Cardiac septum (tissue), 1 donor: ENCODE data around the gene PFKP. TPM values are rescaled to one million over a fixed set of nuclear protein-coding genes. Genes with fewer than 3 reads are reported as not detected.

Experiments
- DNase-seq: peaks from one replicate; pipeline ENCODE4 v3.0.0-alpha.2; 2020; ENCODE audit warnings: low spot score
- intact Hi-C: fragments of 100-400 bp; cut with DNase I; formaldehyde crosslinking; loops from one replicate; pipeline ENCODE4 v1.14.0; 2022
- total RNA-seq: library from RNA; stranded (reverse); fragmentation: NEBNext Ultra II Directional; extraction: Animal tissue kit (Norgen Biotek cat#: 25700); gene quantifications from one replicate; pipeline ENCODE4 v1.2.1, GENCODE V29; 2021
- donor health status: DM: no; HTN: no; CAD: no.

Gene PFKP
- total RNA-seq, 1 donor from 2014 or later, result 215 TPM

DNA sequence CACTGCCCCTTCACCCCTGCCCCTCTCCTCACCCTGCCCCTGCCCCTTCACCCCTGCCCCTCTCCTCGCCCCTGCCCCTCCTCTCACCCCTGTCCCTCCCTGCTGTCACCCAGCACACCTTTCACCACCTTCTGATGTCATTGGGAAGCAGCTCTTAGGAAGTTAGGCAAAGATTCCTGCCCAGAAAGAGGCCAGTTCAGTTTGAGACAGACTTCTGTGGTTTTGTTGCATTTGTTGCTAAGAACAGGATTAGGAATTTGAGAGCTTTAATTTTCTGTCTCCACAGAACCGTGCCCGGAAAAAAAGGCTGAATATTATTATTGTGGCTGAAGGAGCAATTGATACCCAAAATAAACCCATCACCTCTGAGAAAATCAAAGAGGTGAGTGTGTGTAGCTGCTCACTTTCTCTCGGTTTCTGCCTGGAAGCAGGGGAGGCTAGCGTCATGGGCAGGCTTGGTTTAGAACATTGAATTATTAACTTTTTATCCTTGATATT is 39.6 kb downstream of the PFKP start:
- intact Hi-C loops, result loop anchor here (1.0 kb wide), 1 partner anchor 40 kb away; the partner anchor contains the start of gene PFKP
- no peak for DNase-seq

DNA sequence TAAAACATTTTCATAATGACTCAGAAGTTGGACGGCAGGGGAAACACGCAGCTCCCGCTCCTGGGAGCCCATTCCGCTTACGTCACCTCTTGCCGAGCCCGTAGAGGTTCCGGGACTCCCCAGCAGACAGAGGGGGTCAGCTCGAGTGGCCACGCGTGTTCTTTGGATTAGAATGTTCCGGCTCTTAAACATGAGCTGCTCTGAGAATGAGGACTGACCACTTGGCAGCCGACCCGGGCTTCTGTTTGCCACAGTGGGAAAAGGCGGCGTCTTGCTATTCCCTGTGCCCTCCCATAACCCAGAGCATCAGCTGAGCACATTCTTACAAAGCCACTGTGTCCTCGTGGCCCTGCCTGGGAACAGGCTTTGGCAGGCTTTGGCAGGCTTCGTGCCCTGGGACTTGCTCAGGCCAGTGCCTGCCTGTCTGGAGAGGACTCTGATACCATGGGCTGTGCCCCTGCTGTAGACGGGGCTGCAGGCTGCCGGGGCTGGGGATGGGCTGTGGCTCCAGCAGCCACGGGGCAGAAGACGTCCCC is 40.1 kb downstream of the PFKP start:
- intact Hi-C loops, result loop anchor here (1.0 kb wide), 1 partner anchor 40 kb away; the partner anchor contains the start of gene PFKP
- DNase-seq, result peak; percentile 86

DNA sequence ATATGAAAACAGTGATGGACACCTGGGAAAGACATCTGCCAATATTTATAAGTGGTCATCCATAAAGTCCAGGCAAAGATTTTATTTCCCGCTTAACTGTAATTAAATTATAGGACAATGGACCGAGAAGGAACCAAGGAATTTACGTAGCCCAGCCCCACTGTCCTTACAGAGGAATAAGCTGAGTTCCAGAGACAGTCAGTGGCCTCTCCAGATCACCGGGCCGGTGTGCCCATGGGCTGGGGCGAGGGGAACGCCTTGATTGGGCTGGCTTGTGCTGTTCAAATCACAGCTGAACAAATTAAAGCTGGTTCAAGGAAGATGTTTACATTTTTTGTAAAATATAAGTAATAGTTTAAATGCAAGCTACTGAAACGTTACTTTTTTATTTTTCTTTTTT is 40.7 kb downstream of the PFKP start:
- intact Hi-C loops, result no loop called here
- DNase-seq, result no peak

DNA sequence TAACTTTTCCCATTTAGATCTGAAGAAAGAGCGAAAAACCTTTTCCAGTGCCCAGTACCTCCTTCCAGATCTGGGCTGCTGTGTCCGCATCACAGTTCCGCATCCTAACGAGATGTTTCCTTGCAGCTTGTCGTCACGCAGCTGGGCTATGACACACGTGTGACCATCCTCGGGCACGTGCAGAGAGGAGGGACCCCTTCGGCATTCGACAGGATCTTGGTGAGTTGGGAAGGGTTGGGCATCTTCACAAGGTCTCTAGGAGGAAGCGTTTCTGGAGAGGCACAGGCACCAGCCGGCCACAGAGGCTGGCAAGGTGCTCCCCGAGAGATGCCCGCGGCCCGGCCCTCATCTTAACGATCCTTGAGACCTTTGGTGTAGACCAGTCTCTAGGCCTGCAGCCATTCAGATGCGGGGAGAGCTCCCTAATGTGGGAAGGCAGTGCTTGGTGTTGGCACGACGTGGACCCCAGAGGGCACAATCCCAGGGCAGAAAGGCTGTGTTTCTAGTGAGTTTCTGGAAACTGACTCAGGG is 41.3 kb downstream of the PFKP start:
- intact Hi-C loops, result no loop called here
- DNase-seq, result no peak

DNA sequence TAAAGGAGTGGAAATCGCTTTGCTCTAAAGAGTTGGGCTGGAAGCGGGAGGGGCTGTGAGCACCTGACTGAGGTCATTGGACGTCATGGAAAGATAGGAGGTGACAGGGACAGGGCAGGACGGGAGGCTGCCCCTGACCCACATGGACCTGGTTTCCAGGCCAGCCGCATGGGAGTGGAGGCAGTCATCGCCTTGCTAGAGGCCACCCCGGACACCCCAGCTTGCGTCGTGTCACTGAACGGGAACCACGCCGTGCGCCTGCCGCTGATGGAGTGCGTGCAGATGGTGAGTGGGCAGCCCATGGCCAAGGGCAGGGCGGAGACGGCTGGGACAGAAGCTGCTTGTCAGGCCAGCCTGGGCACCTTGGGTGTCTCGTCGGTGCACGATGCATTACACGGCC is 41.8 kb downstream of the PFKP start:
- intact Hi-C loops, result no loop called here
- DNase-seq, result no peak

DNA sequence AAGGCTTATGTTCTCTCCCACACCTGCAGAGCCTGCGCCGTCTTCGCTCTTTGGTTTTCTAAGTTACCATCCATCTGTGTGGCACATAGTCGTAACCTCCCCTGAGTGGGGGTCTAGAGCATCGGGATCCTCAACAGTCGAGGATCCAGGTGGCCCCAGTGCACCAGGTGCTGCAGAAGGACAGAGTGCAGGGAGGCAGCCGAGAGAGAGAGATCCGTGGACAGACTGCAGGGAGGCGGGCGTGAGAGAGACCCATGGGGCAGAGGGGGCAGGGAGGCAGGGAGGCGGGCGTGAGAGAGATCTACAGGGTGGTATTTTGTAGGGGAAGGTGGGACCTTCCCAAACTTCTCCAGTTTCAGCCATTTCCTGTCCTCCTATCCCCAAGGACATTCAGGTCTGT is 42.3 kb downstream of the PFKP start:
- DNase-seq, result no peak
- intact Hi-C loops, result no loop called here

DNA sequence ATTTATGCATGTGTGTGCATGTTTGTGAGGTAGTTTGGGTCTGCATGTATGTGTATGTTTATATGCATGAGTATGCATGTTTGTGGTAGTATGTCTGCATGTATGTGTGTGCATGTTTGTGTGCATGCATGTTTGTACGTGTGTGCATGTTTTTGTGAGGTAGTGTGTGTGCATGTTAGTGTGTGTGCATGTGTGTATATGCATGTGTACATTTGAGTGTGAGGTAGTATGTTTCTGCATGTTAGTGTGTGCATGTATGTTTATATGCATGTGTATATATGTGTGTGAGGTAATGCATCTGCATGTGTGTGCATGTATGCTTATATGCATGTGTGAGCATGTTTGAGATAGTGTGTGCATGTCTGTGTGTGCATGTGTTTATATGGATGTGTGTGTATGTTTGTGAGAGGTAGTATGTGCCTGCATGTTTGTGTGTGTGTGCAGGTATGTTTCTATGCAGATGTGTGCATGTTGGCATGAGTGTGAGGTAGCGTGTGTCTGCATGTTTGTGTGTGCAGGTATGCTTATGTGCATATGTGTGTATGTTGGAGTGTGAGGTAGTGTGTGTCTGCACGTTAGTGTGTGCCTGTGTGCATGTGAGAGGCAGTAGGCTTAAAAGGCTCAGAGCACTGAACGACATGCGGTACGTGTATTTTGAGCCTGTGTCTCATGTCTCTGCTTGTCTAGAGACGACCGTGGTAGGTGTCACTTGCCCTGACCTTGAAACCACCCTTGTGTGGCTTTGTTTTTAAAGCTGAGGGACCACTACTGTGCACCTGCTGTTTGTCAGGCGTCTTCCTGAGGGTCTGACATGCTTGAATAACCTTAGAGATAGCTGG is 43.7 kb downstream of the PFKP start:
- DNase-seq, result no peak

DNA sequence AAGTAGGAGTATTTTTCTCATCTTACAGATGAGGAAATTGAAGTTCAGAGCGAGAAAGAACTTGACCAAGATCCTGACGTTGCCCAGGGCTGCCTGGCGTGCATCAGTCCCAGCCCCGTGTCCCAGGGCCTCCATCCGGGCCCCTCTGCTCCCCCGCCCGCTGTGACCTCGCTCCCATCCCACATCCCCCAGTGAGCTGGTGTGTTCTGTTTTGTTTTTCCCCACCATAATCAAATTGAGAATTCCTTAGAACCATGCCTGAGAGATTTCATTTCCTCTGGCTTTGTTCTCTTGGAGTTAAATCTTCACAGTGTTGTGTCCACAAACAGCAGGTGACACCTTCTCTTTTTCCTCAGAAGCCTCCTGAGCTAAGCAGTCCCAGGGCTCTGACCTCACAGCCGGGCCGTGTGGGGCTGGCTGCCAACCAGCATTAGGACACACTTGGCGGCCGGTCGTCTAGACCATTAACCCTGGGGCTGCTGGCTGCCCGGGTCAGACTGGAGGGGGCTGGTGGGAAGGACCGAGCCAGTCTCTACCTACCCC is 44.3 kb downstream of the PFKP start:
- intact Hi-C loops, result no loop called here
- DNase-seq, result no peak

More for the DNA sequence above, 43.7 kb downstream of the PFKP start:
- intact Hi-C loops, result no loop called here

DNA sequence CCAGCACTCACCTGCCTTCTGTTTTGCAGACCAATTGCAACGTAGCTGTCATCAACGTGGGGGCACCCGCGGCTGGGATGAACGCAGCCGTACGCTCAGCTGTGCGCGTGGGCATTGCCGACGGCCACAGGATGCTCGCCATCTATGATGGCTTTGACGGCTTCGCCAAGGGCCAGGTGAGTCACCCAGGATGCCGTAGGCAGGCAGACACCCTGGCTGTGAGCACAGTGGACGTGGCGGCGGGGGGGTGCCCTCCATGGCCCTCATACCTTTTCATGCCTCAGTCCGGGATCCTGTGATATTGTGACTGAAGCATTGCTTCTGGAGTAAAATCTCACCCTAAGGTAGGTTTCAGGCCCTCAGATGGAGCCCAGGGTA is 46.0 kb downstream of the PFKP start:
- intact Hi-C loops, result no loop called here
- DNase-seq, result no peak

DNA sequence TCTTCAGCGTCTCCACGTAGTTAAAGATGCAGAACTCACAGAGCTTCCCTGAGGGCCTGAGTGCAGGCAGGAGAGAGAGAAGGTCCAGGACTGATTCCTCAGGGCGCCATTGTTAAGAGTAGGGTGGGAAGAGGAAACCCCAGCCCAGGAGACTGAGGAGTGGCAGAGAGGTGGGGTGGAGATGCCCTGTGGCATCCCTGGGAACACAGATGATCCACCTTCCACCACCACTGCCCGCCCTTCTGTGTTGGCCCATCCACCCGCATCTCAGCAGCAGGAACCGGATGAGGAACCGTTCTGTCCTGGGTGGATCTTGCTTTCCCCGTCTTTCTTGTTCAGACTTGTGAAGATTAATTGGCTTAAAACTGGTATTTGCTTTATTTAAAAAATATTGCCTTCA is 48.3 kb downstream of the PFKP start:
- intact Hi-C loops, result no loop called here
- no peak for DNase-seq

DNA sequence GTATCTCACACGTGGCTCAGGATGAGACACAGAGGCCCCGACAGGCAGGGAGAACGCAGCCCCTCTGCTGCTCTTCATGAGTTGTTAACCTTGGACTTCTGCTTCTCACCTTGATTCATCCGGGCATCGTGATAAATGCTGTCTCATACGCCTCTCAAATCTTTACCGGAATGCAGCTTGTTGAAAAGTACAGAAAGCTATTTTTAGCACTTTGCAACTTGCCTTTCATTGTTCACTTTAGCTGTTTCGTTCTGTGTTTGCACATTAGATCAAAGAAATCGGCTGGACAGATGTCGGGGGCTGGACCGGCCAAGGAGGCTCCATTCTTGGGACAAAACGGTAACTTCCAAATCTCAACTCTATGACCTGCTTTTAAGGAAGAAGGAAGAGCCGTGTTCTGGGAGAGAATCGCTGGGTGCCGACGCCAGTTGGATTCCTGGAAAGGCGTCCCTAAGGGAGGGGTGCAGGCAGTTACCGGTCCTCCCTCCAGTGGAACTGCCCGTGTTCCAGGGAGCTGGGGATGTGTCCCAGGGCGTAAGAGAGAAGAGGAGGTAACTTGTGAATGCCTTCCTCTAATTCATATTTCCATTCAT is 49.3 kb downstream of the PFKP start:
- intact Hi-C loops, result no loop called here
- no peak for DNase-seq

DNA sequence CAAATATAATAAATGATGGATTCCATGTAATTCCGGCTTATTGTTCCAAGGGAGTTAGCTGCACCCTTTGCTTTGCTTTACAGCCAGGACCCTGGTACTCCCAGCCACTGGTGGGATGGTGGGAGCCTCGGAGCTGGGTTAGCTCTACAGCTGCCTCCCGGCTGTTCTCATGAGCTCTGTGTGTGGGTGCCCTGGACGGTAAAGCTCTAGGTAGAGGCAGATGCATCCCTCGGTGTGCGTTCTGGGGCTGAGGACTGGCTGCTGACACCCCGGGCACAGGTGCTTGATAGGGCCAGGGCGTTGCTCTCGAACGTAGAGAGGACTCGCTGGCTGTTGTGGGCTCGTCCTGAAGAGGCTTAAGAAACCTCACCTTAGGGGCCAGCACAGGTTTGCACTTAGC is 50.1 kb downstream of the PFKP start:
- no peak for DNase-seq
- intact Hi-C loops, result no loop called here

DNA sequence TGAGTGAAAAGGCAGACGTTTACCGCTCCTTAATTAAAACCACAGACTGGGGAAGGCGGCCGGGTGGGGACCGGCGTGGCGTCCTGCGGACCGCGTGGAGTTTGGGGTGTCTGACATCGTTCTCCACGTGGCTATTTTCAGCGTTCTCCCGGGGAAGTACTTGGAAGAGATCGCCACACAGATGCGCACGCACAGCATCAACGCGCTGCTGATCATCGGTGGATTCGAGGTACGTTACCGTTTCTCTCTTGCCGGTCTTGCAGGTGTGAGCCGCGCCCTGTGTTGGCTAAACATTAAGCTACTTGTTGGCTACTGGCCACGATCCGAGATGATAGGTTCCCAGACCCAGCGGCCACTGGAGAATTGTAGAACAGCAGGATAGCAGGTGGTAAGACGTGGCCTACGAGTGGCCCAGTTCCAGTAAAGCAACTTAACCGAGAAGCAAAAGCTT is 51.3 kb downstream of the PFKP start:
- no peak for DNase-seq
- intact Hi-C loops, result no loop called here

DNA sequence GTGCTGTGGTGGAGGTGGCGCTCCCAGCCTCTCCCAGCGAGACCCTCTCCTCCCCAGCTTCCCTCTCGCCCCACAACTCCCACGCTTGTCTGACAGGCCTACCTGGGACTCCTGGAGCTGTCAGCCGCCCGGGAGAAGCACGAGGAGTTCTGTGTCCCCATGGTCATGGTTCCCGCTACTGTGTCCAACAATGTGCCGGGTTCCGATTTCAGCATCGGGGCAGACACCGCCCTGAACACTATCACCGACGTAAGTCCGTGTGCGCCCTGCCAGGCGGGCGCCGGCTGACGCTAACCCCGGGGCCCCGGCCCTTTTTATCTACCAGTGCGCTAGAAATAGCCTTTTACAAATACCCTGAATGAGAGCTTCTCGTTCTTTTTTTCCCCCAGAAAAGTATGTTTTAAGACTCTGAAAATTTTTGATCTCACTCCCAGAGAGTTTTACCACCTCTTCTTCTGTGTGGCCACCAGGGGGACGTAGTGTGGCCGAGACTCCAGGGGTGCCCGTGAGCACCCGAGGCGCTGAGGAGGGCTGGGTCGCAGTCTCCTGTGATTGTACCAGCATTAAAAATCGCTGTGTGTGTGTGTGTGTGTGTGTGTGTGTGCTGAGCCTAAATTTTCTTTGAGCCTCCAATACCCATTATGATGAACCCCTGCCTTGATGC is 52.6 kb downstream of the PFKP start:
- intact Hi-C loops, result no loop called here
- DNase-seq, result no peak

DNA sequence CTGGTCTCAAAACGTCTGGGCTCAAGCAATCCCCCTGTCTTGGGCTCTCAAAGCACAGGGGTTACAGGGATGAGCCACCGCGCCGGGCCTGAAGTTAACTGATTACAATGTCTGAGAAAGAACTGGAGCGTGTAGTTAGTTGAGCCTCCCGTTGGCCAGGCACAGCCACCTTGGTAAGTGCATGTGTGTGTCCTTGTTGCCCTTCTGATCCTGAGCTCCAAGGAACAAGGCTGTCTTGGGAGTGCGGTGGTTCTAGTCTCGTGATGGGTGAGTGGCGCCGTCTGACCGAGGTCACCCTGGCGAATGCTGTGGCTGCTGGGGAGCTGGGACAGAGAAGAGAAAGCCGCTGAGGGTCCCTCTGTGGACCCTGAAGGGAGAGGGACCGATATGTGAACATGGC is 54.7 kb downstream of the PFKP start:
- intact Hi-C loops, result no loop called here

DNA sequence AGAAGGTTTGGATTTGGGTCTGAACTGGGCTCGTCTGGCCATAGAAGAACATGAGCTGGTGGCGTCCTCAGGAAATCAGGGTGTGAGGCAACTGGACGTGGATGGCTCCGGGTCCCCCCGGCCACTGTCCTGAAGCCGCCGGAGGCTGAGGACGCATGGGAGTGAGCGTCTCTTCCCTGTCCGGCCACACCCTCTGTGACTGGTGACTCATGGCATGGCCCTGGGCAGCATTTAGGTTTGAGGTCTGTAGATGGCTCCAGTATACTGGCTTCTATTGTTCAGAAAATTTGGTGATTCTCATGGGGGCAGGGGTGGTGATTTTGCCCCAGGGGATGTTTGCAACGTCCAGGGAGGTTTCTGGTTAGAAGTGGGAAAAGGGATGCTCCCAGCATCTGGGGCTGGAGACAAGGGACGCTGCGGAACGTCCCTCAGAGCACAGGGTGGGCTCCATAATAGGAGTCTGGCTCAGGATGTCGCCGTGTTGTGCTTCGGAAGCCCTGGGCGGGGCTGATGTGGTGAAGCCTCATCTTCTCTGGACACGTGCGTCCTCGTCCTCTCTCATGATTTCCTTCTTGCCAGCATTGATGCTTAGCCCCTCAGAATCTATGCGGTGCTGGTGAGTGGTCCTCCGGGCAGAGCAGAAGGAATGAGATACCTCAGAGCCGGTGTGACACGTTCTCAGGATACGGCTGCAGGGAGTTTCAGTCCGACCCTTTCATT is 55.3 kb downstream of the PFKP start:
- DNase-seq, result no peak
- intact Hi-C loops, result no loop called here

More for the DNA sequence above, 54.7 kb downstream of the PFKP start:
- no peak for DNase-seq

DNA sequence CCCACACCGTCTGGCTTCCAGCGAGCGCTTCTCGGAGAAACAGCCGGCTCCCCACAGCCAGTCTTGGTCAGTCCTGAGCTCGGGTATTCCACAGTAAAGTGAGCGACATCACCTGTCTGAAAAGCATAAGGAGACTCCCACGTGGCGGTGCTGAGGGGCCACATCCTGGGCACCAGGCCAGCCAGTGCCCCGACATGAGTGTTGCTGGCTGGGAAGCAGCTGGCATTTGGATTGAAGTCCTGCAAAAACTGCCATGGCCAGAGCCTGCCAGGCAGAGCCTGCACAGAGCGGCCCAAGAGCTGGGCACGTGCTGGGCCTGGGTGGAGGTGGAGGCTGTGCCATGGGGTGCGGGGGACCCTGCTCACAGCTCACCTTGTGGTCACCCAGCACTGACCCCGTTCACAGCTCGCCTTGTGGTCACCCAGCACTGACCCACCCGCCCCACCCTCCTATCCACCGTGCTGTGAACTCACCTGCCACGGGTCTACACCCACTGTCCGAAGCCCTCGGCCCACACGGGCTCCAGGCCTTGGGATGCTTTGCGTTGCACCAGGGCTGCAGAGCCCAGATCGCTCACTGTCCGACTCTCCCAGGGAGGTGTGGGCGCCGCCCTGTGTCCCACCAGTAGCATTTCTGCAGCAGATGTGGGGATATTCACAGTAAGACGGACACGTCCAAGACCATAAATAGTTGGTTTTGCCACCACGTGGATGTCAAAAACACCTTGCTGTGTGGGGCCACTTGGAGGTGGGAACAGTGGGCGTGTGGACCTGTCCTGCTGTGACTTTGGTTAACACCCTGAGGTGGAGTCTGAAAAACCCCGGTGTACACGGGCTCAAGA is 56.4 kb downstream of the PFKP start:
- intact Hi-C loops, result no loop called here
- no peak for DNase-seq
